GM18907 (cell line): ENCODE measurements around the gene SIGLEC11.
A peak's percentile ranks its signal among the peaks of the same experiment; 100 is the strongest.
"Not testable (repeated sequence)": the region's sequence is repeated elsewhere in the genome, so short reads cannot be mapped to it uniquely, and the experiment has no call there.

ENCODE experiments used
- ATAC-seq: cut with Tn5 transposase; IDR thresholded peaks from one replicate; pipeline ENCODE4 v1.9.1; 2021; ENCODE audit warnings: mild to moderate bottlenecking, moderate library complexity; ENCODE audit not compliant: unreplicated experiment

SIGLEC11 gene

DNA sequence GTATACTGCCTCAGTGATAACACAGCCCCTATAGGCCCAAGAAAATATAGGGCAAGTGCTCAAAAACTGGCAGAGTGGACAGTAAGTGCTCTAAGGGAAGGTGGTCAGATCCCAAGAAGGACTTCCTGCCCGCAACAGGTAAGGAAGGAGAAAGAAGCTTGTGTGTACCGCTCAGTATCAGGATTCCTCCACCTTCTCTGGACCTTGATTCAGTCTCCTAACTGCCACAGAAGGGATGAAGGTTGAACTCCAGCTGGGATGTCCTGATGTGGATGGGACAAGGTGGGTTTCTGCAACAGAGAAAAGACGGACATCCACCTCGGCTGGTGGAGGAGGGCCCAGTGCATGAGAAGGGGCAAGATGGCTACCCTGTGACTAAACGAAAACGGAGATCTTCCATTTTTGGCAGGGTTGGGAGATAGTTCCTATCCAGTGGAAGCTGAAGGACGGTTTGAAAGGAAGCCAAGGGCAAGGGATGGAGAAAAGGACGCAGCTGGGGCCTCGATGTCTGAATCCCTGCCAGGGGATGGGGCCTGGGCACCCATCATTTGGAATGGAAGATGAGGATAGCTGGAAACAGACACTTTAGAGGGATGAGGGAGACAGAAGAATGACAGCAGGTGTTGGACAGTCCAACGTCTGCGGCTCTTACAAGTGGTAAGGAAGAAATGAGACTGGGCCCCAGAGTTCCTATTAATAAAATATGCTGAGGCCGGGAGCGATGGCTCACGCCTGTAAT lies 33.3 kb downstream of the SIGLEC11 start:
- ATAC-seq = no peak

DNA sequence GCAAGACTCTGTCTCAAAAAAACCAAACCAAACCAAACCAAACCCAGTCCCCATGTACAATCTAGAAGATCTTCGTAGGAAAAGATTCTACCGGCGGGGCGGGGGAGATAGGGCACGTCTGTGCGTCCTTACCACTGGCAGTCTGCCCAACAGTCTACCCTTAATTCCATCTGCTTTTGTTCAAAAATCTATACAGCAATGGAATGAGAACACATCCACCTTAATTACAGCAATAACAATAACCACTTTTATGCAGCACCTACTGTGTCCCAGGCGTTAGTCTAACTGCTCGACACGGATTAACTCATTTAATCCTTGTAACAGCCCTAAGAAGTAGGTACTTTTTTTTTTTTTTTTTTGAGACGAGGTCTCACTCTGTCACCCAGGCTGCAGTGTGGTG lies 34.5 kb downstream of the SIGLEC11 start:
- ATAC-seq = no peak

- ATAC-seq = no peak
Measured at GRCh38 chr19:49925486-49925885, 35.5 kb downstream of the SIGLEC11 start.

DNA sequence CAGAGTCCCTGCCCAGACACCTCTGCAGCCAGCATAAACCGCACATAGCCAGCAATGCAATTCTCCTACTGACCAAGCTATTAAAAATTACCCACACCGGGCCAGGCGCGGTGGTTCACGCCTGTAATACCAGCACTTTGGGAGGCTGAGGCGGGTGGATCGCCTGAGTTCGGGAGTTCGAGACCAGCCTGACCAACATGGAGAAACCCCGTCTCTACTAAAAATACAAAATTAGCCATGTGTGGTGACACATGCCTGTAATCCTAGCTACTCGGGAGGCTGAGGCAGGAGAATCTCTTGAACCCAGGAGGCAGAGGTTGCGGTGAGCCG lies 36.1 kb downstream of the SIGLEC11 start:
- ATAC-seq = not testable (repeated sequence)

DNA sequence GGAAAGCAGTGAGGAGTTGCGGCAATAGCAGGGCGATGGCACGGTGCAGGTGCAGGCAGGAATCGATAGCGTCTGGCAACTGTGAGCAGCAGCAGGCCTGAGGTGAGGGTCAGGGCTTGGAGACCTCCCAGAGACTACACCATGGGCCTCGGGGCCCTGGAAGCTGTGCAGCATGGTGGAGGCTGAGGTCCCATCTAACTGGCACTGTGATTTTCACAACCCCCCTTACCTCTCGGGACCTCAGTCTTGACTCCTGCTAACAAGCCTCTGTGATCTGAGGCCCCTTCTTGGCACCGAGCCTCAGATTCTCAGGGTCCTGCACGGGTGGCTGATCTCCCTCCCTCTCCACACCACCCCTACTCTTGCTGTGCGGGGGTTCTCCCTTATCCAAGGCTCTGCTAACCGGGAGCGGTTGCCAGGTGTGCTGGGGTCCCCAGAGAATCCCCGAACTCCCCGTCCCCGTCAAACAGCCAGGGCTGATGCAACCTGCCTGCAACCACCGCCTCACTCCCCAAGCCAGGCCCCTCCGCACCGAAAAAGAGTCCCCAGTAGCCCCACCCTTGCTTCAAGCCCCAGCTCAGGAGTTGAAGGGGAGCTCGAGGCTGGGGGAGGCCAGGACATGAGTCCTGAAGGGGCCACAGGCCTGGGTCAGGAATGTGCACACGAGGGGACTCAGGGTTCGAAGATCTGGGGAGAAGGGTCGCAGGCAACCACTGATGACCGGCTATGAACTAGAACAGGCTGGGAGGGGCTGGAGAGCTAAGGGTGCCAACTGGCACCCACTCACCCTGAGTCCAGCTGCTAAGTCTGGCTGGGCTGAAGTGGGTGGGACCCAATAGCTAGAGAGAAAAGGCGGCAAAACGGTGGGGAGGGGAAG lies 36.7 kb downstream of the SIGLEC11 start:
- no peak for ATAC-seq

GRCh38 chr19:49923055-49924003 lies 37.6 kb downstream of the SIGLEC11 start:
- no peak for ATAC-seq

DNA sequence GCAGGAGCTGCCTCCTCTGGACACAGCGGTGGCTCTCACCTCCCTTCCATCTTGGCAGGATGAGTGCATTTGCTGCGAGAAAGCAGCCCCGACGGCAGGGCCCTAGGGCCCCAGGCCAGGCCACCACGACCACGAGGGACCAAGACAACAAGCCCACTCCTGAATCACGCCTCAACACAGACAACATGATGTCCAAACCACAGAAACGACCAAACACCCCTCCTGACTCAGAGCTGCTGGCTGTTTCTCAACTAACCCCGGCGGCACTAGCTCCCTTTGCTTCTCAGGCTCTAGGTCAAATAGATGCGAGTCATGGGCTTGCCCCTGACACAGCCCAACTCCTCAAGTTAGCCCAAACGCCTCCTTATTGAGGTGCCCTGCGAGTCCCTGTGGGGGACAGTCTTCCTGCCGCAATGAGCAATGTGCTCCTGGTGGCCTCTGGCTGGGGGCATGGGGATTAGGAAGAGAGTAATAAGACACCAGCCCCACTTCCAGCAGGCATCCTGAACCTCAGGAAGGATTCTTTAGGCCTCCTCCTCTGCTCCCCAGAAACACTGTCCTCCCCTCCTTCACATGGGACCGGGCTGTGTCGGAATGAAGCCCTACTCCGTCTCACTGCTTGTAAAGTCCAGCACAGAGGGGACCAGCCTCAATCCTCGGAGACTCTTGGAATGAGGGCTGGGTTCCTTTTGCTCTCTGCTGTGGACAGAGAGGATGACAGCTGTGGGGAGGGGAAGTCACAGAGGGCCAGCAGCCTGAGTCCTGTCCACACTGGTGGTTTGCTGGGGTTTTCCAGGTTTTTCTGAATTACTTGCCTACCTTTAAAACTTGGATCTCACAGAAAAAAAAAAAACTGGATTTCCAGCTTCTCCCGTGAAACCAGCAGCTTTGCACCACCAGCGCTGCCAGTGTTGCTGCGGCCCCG lies 38.8 kb downstream of the SIGLEC11 start:
- no peak for ATAC-seq

DNA sequence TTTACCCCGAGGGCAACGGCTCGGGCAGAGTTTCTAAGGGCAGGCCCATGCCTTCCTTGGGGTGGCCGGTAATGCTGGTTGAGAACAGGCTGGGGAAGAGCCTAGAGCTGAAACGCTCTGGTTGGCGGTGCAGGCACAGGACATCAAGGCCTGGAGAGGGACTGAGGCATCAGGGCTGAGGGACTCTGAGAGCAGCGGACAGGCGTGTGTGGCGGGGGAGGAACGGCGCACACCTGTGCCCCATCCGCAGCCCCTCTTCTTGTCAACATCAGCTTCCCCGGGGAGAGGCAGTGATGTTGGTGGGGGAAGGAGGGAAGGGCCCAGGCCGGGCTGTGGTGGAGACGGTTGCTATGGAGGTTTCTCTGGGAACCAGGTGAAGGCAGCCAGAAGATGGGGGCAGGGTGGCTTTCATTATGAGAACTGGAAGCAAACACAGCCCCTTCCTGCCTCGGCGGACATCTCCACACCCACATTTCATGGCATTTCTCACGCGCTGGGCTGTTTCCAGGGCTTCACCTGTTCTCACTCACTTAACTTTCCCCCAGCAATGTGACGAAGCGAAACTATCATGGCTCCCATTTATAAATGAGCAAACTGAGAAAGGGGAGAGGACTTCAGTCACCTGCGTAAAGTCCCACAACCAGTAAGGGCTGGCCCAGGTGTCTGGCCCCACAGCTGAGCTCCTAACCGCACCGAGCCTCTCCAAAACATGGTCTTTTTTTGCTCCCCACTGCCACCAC lies 40.2 kb downstream of the SIGLEC11 start:
- ATAC-seq = no peak

GRCh38 chr19:49918089-49918488 lies 42.9 kb downstream of the SIGLEC11 start:
- no peak for ATAC-seq

DNA sequence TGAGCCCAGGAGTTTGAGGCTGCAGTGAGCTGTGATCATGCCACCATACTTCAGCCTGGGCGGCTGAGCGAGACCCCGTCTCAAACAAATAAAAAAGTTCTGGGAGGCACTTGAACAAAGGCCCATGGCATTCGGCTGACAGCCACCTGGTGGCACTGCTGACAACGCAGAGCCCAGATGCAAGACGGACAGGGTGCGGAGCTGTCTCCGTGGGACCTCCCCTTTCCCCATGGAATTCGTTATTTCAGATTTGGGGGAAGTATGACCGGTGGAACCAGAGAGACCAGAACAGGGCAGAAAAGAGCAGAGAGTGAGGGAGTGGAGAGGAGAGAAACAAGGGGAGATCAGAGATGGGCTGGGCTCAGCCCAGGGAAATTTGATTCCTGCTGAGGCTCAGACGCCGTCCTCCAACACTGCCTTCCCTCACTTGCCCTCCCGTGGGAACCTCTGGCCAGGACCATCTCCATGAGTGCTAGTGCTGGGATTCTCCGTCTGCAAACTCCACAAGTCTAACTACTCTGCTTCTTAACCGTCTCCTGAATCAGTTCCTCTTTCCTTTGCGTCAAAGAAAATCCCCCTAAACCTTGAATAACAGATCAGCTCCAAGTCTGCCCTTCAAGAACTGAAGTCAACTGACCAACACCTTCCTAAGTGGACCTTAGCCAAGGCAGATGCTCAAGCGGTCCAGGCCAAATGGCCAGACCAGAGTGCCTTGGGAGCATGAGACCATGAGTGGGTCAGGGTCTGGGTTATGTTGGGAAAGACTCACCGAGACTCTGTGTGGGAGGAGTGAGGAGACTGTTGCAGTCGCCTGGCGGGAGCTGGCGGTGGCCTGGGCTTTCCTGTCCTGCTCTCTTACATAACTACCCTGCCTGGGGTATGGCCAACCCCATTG lies 43.9 kb downstream of the SIGLEC11 start:
- no peak for ATAC-seq

DNA sequence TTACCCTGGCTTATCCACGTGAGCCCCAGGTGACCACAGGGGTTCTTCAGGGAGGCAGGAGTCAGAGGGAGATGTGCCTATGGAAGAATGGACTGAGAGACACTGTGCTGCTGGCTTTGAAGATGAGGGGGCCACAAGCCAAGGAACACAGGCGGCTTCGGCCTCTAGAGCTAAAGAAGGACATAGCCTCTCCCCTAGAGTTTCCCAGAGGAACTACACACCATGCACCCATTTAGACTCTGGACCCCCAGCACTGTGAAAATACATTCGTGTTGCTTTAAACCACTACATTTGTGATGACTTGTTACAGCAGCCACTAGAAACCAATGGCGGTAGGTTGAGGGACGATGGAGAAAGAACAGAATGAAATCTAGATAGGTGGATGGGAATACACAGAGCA lies 45.7 kb downstream of the SIGLEC11 start:
- ATAC-seq = no peak

DNA sequence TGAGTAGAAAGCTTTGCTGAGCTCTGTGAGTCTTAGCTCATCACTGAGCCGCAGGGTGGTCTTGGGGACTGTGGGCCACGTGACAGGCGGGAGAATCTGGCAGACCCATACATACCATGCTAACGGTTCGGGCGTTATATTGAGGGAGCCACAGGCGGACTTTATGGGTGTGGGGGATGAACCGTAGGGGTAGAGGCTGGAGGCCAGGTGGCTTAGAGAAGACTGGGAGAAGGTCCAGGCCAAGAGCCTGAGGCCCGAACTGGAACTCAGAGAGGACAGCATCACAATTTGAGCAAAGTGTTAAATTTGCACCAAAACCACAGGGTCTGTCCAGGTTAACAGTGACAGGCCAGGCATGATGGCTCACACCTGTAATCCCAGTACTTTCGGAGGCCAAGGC lies 47.3 kb downstream of the SIGLEC11 start:
- ATAC-seq = no peak

DNA sequence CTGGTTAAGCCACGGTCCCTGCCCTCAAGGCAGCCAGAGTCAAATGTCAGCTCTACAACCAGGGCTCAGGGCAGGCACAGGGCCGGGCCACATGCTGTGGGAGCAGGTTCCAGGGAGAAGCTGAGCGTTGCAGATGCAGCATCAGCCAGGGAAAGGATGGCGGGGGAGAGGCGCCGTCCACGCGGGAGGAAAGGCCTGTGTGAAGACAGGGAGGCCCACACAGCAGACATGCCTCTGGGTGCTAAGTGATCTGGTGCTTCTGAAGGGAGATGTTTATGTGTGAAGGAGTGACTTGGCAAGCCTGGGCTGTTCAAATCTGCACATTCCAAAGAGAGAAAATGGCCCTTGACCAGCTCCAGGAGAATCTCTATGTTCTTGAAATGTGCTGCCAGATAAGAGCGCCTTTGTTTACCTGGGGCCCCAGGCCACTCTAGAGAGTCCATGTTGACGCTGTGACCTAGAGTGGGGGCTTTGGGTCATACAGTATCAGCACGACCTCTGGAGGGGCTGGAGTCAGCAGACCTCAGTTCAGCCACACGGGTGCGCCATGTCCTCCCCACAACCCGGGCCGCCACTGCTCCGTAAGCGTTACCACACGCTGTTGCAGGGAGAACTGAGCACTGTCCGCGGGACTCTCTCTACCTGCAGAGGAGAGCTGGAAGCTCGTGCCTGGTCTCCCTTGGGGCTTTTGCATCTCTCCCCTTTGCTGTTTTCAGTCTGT lies 47.8 kb downstream of the SIGLEC11 start:
- no peak for ATAC-seq

- peak; percentile 49 for ATAC-seq
Measured at GRCh38 chr19:49911381-49912145, 49.4 kb downstream of the SIGLEC11 start.

DNA sequence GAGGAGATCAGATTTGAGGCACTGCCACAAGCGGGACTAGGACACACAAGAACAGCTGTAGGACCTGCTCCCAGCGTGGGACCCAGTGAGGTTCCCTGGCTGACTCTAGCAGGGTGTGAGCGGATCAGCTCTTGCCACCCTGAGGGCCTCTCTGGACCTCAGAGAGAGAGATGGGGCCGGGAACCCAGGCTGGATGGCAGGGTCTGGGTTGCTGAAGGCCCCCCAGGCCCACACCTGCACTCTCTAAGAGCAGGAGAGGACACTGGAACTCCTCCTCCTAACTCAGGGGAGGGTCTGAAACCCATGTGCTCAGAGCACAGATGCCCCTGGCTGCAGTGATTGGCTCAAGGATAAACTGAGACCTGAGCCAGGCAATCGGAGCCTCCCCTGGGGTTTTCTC lies 50.8 kb downstream of the SIGLEC11 start:
- no peak for ATAC-seq

DNA sequence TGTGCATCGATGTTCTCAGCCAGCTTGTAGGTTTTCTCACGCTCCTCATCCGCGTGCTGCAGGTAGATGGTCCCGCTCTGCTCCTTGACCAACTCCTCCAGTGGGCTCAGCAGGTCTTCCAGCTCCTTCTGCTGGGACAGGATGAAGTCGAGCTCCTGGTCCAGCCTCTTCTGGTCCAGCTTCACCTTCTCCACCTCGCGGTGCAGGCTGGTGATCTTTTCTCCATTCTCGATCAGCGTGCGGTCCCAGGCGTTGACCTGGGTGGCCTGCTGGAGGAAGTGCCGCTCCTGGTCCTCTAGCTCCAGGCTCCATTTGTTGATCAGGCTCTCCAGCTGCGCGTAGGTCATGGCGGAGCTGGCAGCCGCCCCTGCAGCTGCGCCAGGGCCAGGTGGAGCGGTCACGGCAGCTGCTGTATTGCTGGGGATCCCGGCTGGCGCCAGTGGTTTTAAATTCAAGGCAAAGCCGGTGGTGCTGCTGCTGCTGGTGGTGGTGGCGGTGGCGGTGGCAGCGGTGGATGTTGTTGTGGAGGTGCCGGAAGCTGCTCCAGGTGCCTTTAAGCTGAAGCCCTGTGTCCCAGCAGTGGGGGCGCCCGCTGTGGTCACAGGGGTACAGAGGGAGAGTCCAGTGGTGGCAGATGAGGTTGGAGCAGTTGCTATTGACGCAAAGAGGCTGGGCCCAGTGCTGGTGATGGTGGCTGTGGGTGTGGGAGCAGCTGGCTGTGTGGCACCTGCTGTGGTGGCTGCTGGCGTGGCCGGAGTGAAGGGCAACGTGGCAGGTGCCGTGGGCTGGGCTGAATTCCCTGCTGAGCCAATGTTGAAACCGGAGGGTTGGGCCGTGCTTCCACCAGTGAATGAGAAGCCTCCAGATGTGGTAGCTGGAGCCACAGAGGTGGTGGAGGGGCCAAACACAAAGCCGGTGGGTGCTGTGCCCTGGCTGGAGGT lies 52.2 kb downstream of the SIGLEC11 start:
- ATAC-seq = no peak
